GM18520 (cell line): ENCODE measurements around the gene ZNF532.

ENCODE experiments used
- ATAC-seq: cut with Tn5 transposase; IDR thresholded peaks from one replicate; pipeline ENCODE4 v1.9.1; 2021; ENCODE audit not compliant: unreplicated experiment

ZNF532 gene

DNA sequence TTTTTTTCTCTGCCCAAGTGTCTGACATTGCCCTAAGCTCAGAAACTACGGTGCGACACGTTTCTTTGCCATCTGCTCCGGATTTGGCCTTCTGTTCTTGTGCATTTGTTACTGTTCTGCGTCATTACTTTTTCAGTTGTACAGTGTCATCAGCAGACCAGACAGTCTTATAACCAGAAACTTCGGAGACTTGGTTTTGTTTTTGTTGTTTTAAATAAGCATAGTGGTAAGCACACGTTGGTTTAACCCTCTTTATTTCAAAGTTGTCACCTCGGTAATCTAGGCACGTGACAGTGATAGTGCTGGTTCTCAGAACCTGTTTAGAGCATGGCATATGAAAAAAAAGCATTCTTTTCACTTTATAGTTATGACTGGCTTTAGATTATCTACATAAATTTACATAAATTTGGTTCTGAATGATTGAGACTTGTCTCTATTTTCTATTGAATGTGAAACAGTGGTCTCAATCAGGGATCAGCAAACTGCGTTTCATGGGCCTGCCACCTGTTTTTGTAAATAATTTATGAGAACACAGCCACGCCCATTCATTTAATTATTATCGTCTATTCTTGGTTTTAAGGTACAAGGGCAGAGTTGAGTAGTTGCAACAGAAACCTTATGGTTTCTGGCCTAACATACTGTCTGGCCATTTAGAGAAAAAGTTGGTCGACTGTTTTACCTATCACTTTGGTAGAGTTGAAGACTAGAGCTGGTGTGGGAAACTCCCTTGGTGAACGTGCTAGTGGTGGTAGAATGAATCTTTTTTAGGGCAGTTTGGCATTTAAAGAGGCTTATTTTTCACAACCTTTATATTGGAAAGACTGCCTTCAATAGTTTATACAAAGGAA, 106.5 kb downstream of the ZNF532 start:
- ATAC-seq = peak; percentile 82

- ATAC-seq = no peak
Observed at GRCh38 chr18:58975296-58975695, 110.6 kb downstream of the ZNF532 start.

- ATAC-seq = no peak
Observed at GRCh38 chr18:58975781-58976180, 111.1 kb downstream of the ZNF532 start.

DNA sequence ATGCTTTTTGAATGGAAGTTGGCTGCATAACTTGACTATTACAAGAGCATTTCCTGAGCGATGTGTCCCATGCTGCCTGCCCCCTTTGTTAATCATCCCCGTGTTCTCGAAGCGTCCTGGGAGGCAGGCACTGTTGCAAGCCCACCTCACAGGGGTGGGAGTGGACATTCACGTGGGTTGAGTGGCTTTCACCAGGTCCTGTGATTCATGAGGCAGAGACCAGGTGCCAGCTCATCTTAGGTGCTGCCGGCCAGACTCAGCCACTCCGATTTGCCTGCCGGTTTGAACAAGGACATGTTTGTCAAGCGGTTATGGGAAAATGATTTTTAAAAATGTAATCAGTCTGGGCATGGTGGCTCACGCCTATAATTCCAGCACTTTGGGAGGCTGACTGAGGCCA, 112.5 kb downstream of the ZNF532 start:
- ATAC-seq = no peak

DNA sequence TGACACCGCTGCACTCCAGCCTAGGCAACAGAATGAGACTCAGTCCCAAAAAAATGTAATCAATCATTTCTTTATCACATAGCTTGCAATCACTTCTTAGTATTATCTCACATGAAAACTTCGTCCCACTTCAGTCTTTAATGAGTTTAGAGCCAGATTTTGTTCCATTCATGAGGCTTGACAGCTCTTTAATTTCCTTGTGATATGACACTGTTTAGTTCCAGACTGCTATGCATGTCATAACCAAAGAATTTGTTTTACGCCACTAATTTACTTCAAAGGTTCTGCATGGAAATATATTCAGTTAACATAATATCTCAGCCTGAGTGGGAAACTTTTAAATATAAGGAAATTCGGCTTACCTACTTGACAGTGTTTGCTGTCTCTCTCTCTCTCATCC, 113.1 kb downstream of the ZNF532 start:
- no peak for ATAC-seq

- ATAC-seq = no peak
Observed at GRCh38 chr18:58978916-58979315, 114.2 kb downstream of the ZNF532 start.

DNA sequence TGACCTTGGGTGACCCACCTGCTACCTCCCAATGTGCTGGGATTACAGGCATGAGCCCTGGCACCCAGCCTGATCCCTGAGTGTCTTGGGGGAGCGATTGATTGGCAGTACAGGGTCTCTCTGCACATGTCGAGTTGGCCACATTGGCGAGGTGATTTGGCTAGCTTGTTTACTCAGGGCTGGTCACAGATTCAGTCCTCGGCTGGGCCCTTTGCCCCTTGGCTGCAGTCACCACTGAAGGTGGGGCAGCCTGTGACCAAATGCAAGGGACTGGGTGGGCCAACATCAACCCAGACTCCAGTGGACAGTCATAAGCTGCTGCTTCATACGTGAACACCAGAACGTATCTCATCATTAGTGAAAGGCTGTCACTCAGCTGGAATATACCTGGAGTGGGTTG, 114.9 kb downstream of the ZNF532 start:
- no peak for ATAC-seq

DNA sequence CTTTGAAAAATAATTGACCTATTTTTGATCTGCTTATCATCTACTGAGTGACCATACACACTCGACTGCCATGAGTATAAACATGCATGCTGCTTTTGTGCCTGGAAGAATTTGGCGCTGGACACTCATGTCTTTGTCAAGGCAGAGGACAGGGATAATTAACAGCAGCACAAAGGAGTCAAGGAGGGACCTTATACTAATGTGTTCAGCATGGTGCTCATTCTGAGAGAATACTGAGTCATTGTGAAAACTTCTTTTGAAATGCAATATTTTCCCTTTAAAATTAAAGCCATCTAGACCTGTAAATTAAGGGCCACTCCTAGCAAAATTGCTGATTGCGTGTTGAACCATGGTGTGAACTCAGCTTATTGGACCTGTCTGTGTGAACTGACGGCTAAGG, 116.3 kb downstream of the ZNF532 start:
- ATAC-seq = no peak

- ATAC-seq = no peak
Observed at GRCh38 chr18:58983260-58984155, 118.8 kb downstream of the ZNF532 start.

- no peak for ATAC-seq
Observed at GRCh38 chr18:58988600-58988999, 123.9 kb downstream of the ZNF532 start.

DNA sequence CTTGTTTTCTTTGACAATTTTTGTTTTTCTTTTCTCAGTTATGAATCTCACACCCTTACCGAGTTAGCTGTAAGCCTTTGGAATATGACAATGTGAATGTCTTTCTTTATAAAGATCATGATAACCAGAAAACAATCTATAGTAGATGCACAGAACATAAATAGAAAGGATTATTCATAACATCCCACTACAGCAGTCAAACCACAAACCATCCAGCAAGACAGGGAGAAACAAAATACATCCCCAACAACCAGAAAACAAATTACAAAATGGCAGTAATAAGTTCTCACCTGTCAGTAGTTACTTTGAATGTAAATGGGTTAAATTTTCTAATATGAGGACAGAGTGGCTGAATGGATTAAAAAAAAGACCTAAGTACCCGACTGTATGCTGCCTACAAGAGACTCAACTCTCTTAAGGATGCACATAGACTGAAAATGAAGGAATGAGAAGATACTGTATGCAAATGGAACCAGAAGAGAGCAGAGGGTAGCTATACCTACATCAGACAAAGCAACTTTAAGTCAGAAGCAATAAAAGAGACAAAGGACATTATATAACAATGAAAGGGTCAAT, 124.6 kb downstream of the ZNF532 start:
- no peak for ATAC-seq

DNA sequence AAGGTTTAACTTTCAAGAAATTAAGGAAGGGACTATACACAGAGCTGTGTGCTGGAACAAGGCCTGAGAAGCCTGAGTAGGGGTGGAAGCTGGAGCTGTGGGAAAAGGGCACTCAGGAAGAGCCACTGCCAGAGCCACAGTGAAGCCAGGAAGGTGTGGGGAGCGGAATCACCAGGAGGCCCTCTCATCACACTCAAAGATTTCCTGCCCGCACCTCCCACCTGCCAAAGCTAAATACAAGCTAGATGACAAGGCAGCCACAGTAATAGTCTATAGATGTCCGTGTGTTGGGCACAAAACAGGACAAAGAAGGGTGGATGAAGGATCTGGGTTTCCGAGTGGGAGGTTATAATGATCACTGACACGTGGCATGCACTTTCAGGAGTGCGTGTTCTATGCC, 126.0 kb downstream of the ZNF532 start:
- ATAC-seq = no peak

DNA sequence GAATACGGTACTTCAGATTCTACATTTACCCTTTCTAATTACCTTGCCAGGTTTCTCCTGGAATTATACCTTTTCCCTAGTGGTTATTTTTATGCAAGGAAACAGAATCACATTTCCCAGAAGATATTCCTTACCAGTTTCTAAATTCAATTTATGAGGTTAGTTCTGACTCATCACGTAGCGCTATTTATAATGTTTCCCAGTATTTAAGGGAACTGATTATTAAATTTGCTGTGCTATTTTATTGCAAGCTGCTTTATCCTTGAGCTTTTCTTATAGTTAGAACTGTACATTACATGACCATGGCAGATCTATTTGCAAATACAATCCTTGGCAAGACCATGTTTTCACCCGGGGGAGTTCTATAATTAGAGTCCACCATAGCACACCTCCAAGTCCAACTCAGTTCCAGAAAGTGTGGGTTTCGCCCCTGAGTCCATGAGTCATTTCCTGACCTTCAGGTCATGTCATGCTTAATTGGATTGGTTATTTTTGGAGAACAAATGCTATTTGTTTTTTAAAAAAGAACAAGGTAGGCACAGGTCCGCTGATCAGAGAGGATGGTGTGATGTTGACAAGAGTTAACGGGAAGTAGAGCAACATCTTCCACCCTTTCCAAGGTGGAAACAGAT, 126.6 kb downstream of the ZNF532 start:
- ATAC-seq = no peak

DNA sequence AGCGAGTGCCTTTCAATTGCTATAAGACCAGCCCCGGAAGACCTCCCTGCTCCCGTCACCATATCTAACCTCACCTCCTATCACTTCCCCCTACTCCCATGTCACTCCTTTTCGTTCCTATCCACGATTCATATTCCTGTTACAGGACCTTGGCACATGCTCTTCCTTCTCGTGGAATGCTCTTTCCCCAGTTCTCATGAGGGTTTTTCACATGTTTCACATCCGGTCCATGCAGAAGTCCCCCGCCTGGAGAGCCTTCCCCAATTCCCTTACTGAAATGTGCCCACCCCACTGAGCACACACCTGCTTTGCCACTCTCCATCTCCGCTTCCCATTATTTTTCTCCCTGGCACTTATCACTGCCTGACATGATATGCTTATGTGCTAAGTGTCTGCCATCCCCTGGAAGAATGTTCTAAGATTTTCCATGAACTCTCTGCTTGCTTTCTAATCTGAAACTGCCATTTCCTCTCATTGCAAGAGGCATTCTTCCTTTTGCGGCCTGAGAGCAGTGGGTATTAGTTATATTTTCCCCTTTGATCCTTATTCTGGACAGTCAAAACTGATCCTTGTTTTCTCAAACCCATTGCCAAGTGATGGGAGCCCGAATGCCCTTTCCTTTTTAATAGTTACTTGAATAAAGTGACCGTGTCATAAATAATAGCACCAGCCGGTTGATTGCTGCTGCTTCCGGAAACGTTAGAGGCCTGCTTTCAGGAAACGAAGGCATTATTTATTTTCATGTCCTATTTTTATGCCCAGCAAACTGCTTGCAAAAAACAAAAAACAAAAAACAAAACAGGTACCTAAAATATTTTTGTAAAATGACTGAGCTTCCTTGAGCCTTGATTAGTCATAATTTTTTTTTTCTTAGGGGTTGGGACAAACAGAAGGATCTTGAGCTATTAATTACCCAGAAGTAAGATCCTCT, 127.9 kb downstream of the ZNF532 start:
- no peak for ATAC-seq

DNA sequence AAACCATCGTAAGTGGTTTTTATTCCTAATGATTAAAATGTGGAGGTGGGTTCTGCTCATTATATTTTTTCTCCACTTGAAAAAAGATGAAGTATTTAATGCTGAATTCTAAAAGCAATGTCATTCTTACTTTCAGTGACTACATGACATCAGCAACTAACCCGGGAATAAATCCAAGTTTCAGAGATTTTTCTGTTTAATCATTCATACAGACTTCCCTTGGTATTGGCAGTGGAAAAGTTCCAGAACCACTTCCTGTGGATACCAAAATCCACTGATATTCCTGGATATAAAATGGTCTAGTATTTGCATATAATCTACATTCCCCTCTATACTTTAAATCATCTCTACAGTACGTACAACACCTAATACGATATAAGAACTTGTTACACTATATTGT, 128.6 kb downstream of the ZNF532 start:
- no peak for ATAC-seq

- ATAC-seq = no peak
Observed at GRCh38 chr18:58995663-58996062, 131.0 kb downstream of the ZNF532 start.

GRCh38 chr18:58996131-58996641, 131.5 kb downstream of the ZNF532 start:
- ATAC-seq = no peak

DNA sequence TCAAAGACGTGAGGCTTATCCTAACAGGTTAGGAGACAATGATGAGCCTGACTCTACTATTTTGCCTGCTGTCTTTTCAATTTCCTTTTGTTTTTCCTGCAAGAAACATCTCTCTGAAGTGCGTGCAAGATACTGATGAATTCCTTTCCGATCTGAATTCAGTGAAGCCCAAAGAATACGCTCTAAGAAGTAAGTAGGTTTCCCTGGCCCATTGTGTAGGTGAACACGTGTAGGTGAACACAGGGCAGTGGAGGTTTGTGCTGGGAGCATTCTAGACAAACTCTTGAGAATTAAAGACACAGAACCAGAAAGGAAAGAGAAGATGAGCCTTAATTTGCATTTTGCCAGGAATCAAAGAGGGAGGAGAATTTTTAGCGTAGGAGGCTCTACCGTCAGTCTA, 132.0 kb downstream of the ZNF532 start:
- no peak for ATAC-seq

GRCh38 chr18:58997811-58998337, 133.2 kb downstream of the ZNF532 start:
- ATAC-seq = no peak
